Astrocyte of the hippocampus (primary cell): Measurements from ENCODE around the gene CTNNA2.
A peak's percentile ranks its signal among the peaks of the same experiment; 100 is the strongest.

Experiments
- DNase-seq: peaks from one replicate; pipeline ENCODE4 v3.0.0; 2011; ENCODE audit warnings: low read depth, low spot score

The CTNNA2 gene

DNA sequence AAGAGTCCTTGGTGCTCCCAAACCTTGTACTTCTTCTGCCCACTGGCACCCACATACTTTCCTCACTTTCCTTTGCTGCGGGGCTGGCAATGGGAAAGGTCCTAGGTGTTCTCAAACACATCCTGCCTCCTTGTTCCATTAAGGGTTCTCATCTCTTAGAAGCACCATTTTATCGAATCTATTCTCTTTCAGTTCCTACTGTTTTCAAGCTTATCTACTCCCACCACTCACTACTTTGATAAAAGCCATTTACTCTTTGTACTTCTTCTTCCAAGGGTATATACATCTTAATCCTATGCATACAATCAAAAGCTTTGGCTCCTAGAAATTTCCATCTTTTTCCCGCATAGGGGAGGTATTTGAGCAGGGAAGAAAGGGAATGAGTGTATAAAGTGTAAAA is 868.8 kb downstream of the CTNNA2 start:
- no peak for DNase-seq

DNA sequence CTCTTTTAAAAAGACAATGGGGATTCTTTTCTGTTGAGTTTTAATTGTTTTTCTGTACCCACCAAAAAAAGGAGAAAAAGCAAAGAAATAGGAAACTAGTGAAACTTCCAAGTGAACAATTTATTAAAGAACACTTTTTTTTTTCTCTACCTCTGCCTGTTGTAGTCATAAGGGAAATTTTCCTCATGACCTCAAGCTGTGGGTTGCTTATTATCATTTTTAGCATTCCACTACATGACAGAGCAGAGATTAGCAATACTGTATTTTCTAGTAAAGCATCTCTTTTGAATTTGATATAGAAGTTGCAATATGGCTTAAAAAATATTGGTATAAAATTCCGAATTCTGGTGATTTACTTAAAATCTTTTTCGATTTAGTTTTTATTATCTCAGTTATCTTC is 879.6 kb downstream of the CTNNA2 start:
- DNase-seq = peak; percentile 4

DNA sequence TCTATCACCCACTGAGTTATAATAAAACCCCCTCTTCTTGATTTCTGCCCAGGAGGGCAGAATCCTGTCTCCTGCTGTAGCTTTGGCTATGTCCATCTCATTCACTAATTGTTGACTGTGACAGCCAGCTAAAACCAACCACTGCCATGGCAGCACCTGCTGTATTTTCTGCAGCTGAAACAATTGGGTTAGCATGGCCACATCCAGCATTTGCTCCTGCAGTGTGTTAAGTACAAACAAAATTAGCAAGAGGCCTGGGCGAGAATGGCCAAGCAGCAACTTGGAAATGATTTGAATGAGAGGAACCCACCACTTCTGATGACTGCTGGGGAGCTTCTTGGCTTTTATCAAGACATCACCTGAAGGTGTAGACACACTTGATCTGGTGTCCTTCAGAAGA is 881.1 kb downstream of the CTNNA2 start:
- no peak for DNase-seq

DNA sequence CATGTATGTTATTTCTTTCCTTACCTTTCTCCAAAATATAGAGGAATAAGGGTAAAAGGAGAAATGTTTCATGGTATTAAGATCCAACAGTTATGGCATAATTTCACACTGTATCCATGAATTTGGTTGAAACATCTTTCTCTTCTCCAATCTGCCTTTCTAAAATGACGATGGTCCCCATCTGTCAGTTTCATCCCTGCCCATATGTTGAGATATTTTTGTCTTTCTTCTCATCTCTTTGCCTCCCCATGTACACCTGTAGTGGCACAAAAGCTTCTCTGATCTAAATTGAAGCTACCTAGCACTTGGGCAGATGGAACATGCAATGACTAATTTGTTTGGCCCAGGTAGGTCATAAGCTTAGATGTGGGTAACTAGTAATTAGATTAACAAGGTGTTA is 882.4 kb downstream of the CTNNA2 start:
- no peak for DNase-seq

DNA sequence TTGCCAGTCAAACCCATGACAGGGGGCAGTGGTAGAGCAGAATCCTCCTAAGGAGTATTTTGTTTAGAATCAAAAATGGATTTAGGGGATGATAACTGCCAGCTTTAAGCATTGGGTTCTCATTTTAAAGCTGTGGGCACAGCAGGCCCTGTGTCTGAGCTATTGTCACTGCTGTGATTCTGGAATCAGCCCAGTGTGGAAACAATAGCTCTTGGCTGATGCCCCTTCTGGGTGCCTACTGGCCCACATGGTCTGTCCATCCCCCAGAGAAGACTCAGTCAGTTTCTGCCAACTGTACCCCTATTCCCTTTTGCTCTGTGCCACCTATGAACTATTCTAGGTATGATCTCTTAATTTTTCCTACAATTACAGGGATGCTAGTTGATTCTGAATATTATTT is 883.4 kb downstream of the CTNNA2 start:
- DNase-seq = no peak

DNA sequence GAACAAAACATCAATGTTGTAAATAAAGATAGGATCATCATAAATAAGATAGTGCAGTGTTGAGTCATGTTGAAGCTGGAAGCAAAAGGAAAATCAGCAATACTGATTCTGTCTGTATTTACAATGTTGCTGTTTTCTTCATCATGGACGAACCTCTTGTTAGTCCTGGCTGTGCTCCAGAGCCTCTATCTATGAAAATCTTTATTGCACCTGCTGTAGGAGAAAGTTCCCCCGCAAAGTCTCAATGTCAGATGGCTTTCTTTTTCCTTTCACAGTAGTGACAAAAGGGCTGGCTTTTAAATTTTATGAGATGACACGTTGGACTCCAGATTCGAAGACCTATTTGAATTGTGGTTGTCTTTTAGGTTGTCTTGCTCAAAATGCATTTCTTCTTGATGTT is 890.2 kb downstream of the CTNNA2 start:
- DNase-seq = no peak

DNA sequence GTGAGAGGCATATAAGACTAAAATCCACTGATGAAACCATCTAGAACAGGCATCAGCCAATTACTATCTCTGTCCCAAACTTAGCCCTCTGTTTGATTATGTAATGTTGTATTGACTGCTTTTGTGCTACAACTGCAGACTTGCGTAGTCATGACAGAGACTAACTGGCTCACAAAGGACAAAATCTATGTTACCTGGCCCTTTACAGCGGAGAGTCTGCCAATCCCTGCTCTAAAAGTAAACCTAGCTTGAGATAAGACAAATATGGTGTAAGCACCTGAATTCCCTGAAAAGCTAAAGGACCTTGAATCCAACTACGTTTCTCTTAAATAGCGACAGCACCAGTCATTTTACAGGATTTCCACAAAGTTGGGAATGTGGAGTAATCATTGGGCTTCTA is 894.5 kb downstream of the CTNNA2 start:
- no peak for DNase-seq

DNA sequence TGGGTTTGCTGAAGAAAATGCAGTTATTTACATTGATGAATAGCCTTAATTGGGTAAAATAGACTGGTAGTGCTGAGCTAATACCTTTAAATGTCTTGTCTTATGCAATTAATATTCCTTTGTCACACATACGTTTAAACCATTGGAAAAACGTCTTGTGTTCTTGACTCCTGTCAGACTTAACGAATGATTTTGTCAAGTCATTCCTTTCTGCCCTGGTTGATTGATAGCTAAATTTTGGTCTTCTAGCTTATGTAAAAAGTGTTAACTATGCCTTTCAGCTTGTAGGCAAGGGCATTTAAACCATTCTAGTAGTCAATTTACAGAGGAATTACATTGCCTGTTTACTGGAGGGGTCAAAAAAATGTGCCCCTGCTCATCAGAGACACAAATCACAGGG is 897.5 kb downstream of the CTNNA2 start:
- DNase-seq = no peak

DNA sequence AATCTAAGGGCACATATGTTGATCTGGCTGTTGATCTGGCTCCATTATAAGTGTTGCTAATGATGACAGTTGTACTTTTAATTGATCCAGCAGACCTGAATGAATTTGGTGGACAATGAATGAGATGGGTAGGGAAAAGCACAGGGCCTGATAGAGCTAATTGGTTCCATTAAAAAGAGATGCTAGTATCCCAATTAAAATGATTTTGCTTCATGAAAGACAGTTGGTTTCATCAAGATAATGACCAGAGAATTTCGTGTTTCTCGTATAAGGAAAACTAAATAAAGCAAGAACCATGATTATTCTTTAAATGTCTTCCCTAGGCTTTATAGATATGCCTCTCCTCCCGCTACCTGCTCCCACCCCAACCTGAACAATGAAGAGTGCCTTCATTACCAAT is 900.3 kb downstream of the CTNNA2 start:
- no peak for DNase-seq

DNA sequence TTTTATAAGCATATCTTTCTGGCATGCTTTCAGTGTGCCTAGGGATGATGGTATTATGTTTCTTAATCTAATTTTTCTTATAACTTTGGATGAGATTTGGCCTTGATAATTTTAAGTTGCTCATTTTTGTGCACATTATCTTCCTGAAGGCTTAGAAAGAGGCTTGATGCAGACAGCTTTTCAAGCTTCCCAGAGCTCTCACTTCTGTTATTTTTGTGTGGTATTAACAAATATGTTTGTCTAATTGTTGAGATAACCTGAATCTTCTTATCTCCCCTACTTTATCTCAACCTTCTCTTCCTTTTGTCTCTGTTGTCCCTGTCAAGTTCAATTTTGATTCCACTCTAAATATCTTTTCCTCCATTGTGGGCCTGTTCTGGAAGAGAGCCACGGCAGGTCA is 904.9 kb downstream of the CTNNA2 start:
- DNase-seq = no peak

DNA sequence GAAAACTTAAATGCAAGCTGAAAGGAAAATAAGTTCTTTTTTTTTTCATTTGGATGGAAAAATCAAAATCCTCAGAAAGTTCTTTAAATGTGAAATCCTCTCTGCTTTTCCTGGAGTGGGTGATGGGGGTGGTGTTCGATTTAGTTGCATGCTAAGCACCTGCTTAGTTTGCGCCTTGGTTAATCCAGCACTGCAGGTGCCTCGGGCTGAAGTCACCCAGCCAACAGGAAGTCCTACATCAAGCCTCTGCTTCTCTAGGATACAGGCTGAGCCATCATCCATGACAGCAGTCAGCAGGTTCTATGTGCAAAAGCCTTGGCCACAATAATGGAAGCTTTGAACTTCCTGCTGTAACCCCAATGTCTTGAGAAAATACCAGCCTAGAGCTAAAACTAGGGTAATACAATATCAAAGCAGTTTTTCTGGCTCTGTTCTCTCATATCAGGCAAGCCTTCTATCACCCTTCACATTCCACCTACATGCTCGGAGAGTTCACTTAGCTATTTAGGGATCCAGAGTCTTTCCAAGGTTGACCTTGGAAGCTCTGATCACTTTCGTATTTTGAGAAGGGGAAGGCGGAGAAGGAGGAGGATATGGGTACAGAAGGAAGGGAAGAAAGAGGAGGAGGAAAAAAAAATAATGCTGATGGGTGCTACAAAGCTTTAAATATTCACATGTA is 907.8 kb downstream of the CTNNA2 start:
- DNase-seq = no peak

DNA sequence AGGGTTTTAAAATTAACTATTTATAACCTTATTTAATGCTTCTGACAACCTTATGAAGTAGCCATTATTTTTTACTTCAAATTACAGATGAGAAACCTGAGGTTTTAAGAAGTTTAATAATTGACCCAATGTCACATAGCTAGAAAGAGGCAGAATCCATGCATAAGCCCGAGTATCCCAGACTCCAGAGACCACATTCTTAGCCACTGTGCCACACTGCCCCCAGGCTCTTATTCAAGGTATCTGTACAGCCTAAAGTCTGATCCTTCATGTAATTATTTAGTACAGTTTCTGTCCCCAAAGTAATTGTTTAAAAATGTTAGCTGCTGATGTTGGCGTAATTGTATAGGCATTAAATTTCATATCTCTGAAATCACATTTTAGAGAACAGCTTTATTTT is 916.4 kb downstream of the CTNNA2 start:
- no peak for DNase-seq

DNA sequence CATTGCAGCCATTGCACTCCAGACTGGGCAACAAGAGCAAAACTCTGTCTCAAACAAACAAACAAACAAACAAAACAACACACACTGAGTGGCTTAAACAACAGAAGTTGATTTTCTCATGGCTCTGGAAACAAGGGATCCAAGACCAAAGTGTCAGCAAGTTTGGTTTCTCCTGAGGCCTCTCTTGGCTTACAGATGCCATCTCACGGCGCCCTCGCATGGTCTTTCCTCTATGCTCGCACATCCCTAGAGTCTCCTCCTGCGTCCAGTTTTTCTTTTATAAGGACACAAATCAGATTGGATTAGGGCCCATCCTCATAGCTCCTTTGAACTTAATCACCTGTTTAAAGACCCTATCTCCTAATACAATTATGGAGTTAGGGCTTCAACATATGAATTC is 925.1 kb downstream of the CTNNA2 start:
- no peak for DNase-seq

DNA sequence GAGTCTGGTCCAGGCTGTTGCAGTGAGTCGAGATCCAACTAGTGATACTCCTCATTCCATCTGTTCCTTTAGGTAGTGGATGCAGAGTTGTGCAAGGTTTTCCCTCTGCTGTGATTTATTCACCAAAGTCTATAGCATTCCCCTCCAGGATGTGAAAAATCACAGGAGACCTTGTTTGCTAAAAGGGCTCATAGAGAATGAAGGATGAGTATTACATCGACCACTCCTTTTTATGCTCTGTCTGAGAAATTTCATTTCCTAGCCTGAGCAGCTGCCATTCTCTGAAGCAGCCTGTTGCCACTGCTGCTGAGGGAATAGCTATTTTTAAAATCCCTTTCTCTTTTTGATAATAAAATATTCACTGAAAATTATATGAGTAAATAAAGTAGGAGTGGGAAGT is 925.8 kb downstream of the CTNNA2 start:
- DNase-seq = no peak

DNA sequence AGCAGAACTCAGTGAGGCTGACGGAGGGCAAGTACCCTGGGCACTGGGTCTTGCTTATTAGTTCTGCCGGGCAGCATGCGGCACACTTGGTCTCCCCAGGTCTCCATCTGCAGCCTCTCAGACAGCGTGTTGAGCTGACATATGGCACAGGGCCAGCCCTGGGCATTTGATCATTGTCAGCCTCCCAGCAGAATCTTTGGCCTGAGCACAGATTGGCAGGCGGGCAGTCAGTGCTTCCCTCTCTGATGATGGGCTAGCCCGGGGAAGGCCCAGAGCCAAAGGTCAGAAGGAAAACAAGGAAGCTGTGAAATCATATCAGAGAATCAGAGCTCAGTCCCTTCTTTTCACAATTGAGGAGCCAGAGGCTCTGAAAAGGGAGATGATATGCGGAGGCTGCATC is 941.8 kb downstream of the CTNNA2 start:
- no peak for DNase-seq

DNA sequence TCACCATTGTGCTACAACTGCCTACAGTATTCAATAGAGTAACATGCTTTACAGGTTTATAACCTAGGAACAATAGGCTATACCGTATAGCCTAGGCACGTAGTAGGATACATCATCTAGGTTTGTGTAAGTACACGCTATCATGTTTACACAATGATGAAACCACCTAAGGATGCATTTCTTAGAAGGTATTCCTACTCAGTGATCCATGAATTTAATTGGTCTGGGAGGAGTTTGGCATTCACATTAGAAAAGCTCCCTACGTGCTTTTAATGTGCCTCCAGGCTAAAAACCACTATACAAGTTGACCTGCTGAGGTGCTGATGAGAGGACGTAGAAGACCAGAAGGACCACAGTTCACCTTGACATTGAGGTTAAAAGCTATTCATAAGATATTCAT is 946.2 kb downstream of the CTNNA2 start:
- peak; percentile 2 for DNase-seq

DNA sequence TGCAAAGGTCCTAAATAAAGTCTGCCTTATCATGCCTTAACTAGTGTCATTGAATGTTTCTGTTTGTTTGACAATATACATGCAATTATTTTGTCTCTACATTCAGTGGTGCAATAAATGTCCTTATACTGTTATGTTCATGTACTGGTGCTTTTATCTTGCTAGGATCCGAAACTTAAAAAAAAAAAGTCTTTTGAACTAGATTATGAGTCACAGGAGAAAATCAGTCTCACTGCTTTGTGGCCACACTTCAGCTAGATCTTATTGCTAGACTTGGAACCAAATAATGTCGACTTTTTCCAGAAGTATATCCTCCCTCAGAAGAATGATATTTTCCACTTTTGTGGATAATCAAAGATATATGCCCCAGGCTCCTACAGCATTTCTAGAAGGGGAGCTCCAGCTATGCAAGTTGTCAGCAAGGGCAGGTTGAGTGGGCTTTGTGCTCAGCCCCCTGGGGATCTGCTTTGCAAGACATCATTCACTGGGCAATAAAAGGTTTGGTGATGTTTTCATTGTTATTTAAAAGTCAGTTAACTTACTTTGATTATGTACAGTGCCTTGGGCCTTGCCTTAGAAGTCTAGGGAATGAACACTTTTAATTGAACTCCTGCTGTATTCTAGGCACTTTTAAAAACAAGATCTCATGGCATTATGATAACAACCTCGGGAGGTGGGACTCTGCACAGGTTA is 948.8 kb downstream of the CTNNA2 start:
- DNase-seq = peak; percentile 5

DNA sequence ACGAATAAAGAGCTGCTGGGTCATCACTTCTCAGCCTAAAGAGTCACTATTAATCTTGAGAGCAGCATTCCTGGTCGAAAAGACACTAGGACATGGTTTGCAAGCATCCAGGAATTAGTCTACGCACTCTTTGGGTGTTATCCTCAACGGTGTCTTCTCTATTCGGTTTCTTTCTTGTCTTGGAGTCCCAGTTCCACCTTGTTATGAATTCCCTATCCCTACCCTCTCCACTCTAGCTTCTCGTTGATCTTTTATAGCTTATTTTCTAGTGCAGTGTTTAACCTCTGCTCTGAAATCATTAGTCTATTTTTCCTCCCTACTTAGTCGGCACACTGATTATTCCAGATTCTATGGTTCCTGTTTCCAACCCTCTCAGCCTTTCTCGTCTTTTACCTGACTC is 949.8 kb downstream of the CTNNA2 start:
- no peak for DNase-seq

DNA sequence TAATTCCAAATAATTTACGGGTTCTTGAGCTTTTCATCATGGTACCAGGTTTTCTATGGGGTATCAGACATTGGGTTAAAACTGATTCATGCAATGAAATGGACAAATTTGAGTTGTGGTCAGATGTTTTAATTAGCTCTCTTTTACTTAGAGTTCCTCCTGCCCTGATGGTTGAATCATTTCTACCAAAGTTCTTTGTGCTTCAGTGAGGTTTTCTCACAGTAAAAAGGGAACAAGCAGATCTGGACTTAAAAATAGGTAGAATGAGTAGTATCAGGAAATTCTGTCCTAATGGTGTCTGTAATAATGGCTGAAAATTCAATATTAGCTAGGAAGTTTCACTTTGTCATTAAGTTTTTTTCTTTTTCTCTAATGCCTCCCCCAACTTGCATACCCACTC is 951.4 kb downstream of the CTNNA2 start:
- no peak for DNase-seq

DNA sequence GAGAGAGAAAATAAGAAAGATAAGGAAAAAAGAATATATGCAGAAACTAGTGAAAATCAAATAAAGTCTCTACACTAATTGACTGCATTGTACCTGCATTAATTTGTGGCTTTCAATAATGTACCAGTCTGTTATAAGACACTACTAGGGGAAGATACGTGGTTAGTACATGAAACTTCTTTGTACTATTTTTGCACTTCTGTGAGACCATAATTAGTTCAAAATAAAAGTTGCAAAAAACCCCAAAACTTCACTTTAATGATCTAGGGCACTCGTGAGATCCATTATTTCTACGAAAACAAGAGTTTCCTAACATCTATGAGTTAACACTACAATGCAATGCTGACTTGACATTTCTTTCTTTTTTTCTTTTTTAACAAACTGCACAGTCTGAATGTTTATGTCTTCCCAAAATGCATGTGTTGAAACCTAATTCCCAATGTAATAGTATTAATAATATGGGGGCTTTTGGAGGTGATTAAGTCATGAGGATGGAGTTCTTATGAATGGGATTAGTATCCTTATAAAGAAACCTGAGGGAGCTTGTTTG is 954.5 kb downstream of the CTNNA2 start:
- DNase-seq = no peak

DNA sequence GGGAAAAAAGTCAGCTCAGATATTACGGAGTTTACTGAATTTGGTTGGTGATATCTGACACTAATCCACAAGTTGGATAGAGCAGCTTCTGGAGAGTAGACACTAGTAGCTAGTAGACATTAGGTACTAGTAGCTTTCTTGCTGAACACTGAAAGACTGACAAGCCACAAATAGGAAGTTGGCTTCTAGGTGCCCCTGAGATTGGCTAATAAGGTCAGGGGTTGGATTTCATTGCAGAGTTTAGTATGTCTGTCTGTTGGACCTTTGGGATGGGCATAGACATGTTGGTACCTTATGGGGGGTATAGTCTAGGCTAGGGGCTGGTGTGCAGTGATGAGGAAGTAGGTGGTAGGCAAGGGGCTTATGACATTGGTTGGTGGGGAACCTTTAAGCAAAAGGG is 956.6 kb downstream of the CTNNA2 start:
- no peak for DNase-seq

DNA sequence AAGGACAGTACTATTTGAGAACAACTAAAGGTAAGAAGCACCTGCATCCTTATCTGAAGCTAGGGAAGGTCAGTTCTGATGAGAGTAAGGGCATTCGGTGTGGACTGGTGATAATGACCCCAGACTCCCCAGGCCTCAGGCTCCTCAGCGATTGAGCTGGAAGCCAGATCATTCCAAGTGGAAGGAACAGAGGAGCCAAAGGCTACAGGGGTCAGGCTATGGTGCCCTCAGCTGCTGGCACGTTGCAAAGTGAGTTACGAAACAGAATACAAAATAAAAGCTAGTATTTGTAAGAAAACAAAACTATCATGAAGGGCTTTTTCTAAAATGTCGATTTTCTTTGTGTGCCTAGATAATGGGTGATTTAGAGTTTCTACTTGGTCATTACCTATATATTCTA is 960.2 kb downstream of the CTNNA2 start:
- DNase-seq = no peak

DNA sequence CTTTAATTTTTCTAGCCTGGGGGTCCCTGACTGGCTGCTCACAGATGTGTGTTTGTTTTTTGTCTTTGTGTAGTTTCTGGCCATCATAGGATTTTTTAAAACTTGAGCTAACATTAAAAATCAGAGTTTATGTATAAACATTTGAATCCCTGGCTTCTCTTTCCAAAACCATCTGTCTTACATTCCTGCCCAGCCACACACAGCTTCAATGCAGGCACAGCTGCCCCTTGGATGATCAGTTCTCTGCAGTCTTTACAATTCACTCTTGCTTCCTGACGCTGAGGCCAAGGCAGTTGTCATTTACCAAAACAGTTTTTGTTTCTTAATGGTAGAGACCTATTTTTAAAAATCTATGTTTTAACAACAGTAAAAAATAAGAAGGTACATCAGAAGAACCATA is 960.9 kb downstream of the CTNNA2 start:
- no peak for DNase-seq
